ENCODE results near the gene C11orf24.

The C11orf24 gene

GRCh38 chr11:68270196-68271022 is 1.4 kb downstream of the C11orf24 start:
- no peak for DNase-seq (ENCODE audit: low spot score)

- DNase-seq (ENCODE audit: low spot score) = no peak
Observed at GRCh38 chr11:68269414-68270081, 2.2 kb downstream of the C11orf24 start.

GRCh38 chr11:68267881-68268240 is 3.9 kb downstream of the C11orf24 start:
- no peak for DNase-seq (ENCODE audit: low spot score)

- peak; percentile 18 for DNase-seq (ENCODE audit: low spot score)
Observed at GRCh38 chr11:68266936-68267880, 4.6 kb downstream of the C11orf24 start.

- no peak for DNase-seq (ENCODE audit: low spot score)
Observed at GRCh38 chr11:68266121-68266891, 5.5 kb downstream of the C11orf24 start.

- no peak for DNase-seq (ENCODE audit: low spot score)
Observed at GRCh38 chr11:68264741-68265540, 6.8 kb downstream of the C11orf24 start.

- no peak for DNase-seq (ENCODE audit: low spot score)
Observed at GRCh38 chr11:68264244-68264643, 7.5 kb downstream of the C11orf24 start.

- no peak for DNase-seq (ENCODE audit: low spot score)
Observed at GRCh38 chr11:68263444-68264035, 8.2 kb downstream of the C11orf24 start.

- no peak for DNase-seq (ENCODE audit: low spot score)
Observed at GRCh38 chr11:68262544-68262827, 9.3 kb downstream of the C11orf24 start.

GRCh38 chr11:68261749-68262543 is 9.8 kb downstream of the C11orf24 start:
- no peak for DNase-seq (ENCODE audit: low spot score)

GRCh38 chr11:68261006-68261405 is 10.8 kb downstream of the C11orf24 start:
- DNase-seq (ENCODE audit: low spot score) = no peak

- DNase-seq (ENCODE audit: low spot score) = no peak
Observed at GRCh38 chr11:68260484-68260883, 11.3 kb downstream of the C11orf24 start.

- no peak for DNase-seq (ENCODE audit: low spot score)
Observed at GRCh38 chr11:68259122-68259959, 12.4 kb downstream of the C11orf24 start.

- DNase-seq (ENCODE audit: low spot score) = no peak
Observed at GRCh38 chr11:68258363-68258765, 13.4 kb downstream of the C11orf24 start.

- DNase-seq (ENCODE audit: low spot score) = peak; percentile 93
Observed at GRCh38 chr11:68257477-68258362, 14.1 kb downstream of the C11orf24 start.

GRCh38 chr11:68256331-68256741 is 15.4 kb downstream of the C11orf24 start:
- DNase-seq (ENCODE audit: low spot score) = no peak

- DNase-seq (ENCODE audit: low spot score) = no peak
Observed at GRCh38 chr11:68255526-68255925, 16.2 kb downstream of the C11orf24 start.

- DNase-seq (ENCODE audit: low spot score) = no peak
Observed at GRCh38 chr11:68254421-68254820, 17.4 kb downstream of the C11orf24 start.

All from SW480 (cell line).